Measurements from ENCODE around the gene EML1.

Gene EML1

GRCh38 chr14:99907761-99908652 lies 114.8 kb downstream of the EML1 start:
- no peak for TF ChIP-seq REST (IDR thresholded peaks at IDR 0.05; ENCODE audit: insufficient replicate concordance, low read depth)
- H3K4me3 ChIP-seq (replicated peaks; ENCODE audit: insufficient read depth, low read length) = no peak overlapping the region

GRCh38 chr14:99908653-99909250 lies 115.5 kb downstream of the EML1 start:
- no peak for DNase-seq (ENCODE audit: low read depth in 1 of 2, low spot score in 1 of 2)
- Histone ChIP-seq H3K4me3 (replicated peaks; ENCODE audit: insufficient read depth, low read length) (no peak overlapping the region), H3K27ac (replicated peaks) (no peak overlapping the region), H3K27me3 (ENCODE audit: insufficient read depth, poor library complexity, severe bottlenecking) (peaks cover 10% of the 10 kb centered on the region)
- TF ChIP-seq SPI1 (IDR thresholded peaks at IDR 0.05; ENCODE audit: borderline replicate concordance, low read depth) (no peak), GABPA (IDR thresholded peaks at IDR 0.05; ENCODE audit: low read depth) (no peak), POLR2AphosphoS5 (IDR thresholded peaks at IDR 0.05; ENCODE audit: low read depth) (no peak), CTCF (IDR thresholded peaks at IDR 0.05; ENCODE audit: insufficient read depth, low read length) (no peak), REST (IDR thresholded peaks at IDR 0.05; ENCODE audit: insufficient replicate concordance, low read depth) (no peak)

More at GRCh38 chr14:99907761-99908652, 114.8 kb downstream of the EML1 start:
- no peak overlapping the region for H3K27ac ChIP-seq (replicated peaks)
- no peak for DNase-seq (ENCODE audit: low read depth in 1 of 2, low spot score in 1 of 2)
- H3K27me3 ChIP-seq (ENCODE audit: insufficient read depth, poor library complexity, severe bottlenecking) = peaks cover 12% of the 10 kb centered on the region

GRCh38 chr14:99909513-99910064 lies 116.4 kb downstream of the EML1 start:
- TF ChIP-seq POLR2AphosphoS5 (IDR thresholded peaks at IDR 0.05; ENCODE audit: low read depth) = no peak
- TF ChIP-seq CTCF (IDR thresholded peaks at IDR 0.05; ENCODE audit: insufficient read depth, low read length) = no peak
- no peak for TF ChIP-seq GABPA (IDR thresholded peaks at IDR 0.05; ENCODE audit: low read depth)
- TF ChIP-seq REST (IDR thresholded peaks at IDR 0.05; ENCODE audit: insufficient replicate concordance, low read depth) = no peak
- no peak for TF ChIP-seq SPI1 (IDR thresholded peaks at IDR 0.05; ENCODE audit: borderline replicate concordance, low read depth)
- H3K27ac ChIP-seq (replicated peaks) = no peak overlapping the region
- no peak for DNase-seq (ENCODE audit: low read depth in 1 of 2, low spot score in 1 of 2)

More at GRCh38 chr14:99909513-99910064, 116.4 kb downstream of the EML1 start:
- Histone ChIP-seq H3K27me3 (ENCODE audit: insufficient read depth, poor library complexity, severe bottlenecking) (peaks cover 10% of the 10 kb centered on the region), H3K4me3 (replicated peaks; ENCODE audit: insufficient read depth, low read length) (no peak overlapping the region)
